Small intestine (tissue), 7 donors: Measurements from ENCODE around the gene SUGP2. TPM values are rescaled to one million over a fixed set of nuclear protein-coding genes. Genes with fewer than 3 reads are reported as not detected.
"Not testable (repeated sequence)": the region's sequence is repeated elsewhere in the genome, so short reads cannot be mapped to it uniquely, and the experiment has no call there.

Source experiments
- DNase-seq, 2 donors: peaks; one replicate each; pipeline versions ENCODE4 v3.0.0 to v3.0.0-alpha.2; 2013
- FAIRE-seq: peaks from 2 replicates; lab custom pipeline; 2012; peaks lifted over from hg19 to GRCh38; lab: Jason Lieb, UNC
- H3K27ac ChIP-seq, 3 donors: one replicate each; pipeline ENCODE4 v1.5.1; 2013; ENCODE audit warnings: low read length in 2 of 3, mild to moderate bottlenecking in 2 of 3, control low read depth in 1 of 3, inconsistent platforms in 1 of 3, low read depth in 1 of 3, moderate library complexity in 1 of 3
- H3K27me3 ChIP-seq, 3 donors: one replicate each; pipeline ENCODE4 v1.6.1; 2013; ENCODE audit warnings: low read length in 3 of 3, inconsistent platforms in 1 of 3; ENCODE audit not compliant: control insufficient read depth in 3 of 3, insufficient read depth in 3 of 3
- H3K36me3 ChIP-seq, 3 donors: one replicate each; pipeline ENCODE4 v1.6.1; 2013; ENCODE audit warnings: low read length in 3 of 3, inconsistent platforms in 1 of 3, low read depth in 1 of 3, mild to moderate bottlenecking in 1 of 3, moderate library complexity in 1 of 3; ENCODE audit not compliant: control insufficient read depth in 3 of 3, insufficient read depth in 2 of 3
- H3K4me1 ChIP-seq, 3 donors: one replicate each; pipeline ENCODE4 v1.6.1; 2013; ENCODE audit warnings: low read length in 2 of 3, inconsistent platforms in 1 of 3, low read depth in 1 of 3, mild to moderate bottlenecking in 1 of 3, moderate library complexity in 1 of 3; ENCODE audit not compliant: control insufficient read depth in 3 of 3, insufficient read depth in 2 of 3
- H3K4me3 ChIP-seq, 3 donors: one replicate each; pipeline ENCODE4 v1.5.1; 2013; ENCODE audit warnings: low read length in 3 of 3, control low read depth in 1 of 3, inconsistent platforms in 1 of 3, low read depth in 1 of 3, mild to moderate bottlenecking in 1 of 3, moderate library complexity in 1 of 3
- H3K9me3 ChIP-seq, 2 donors: one replicate each; pipeline ENCODE4 v1.6.1; 2013; ENCODE audit warnings: low read depth in 1 of 2, low read length in 1 of 2; ENCODE audit not compliant: control insufficient read depth in 2 of 2, insufficient read depth in 1 of 2
- WGBS, 3 donors: extraction: QIAGEN DNeasy Blood & Tissue Kit; methylation state at CpG; one replicate each; pipeline ENCODE4 v1.1.7; 2013; 5-methylcytosine and 5-hydroxymethylcytosine counted together
- polyA plus RNA-seq, 4 donors: library from polyadenylated mRNA; stranded (reverse) in 3 of 4; unstranded in 1 of 4; fragments of 200-250 nt in 3 of 4; fragments of 120-200 nt in 1 of 4; gene quantifications; one replicate each; pipeline versions ENCODE4 v1.2.1 to v1.2.3, GENCODE V29; 2013
- donor health status: healthy with polysubstance abuse.
- donor health status: control.
- donor health status: control.
- donor health status: Bipolar disorder and iron deficiency.
- donor health status: healthy.

SUGP2 gene
- polyA plus RNA-seq, 4 donors = 23.0 to 63.5 (median 33.4) TPM

- 25 to 32% (median 29%) methylated on average over 23 to 26 of the region's 26 CpGs for WGBS, 3 donors
- H3K9me3 ChIP-seq = no peaks in the 10 kb centered on the region
- no peaks in the 10 kb centered on the region for H3K4me1 ChIP-seq
- no peak overlapping the region for H3K27ac ChIP-seq
- FAIRE-seq (no peak), DNase-seq (no peak)
- no peaks in the 10 kb centered on the region for H3K36me3 ChIP-seq
- no peak overlapping the region for H3K4me3 ChIP-seq
- peaks cover 0 to 10% (median 4%) of the 10 kb centered on the region in 3 donors for H3K27me3 ChIP-seq
Observed at GRCh38 chr19:18961767-18962620, 71.3 kb downstream of the SUGP2 start.

- Histone ChIP-seq H3K4me3 (no peak overlapping the region), H3K9me3 (no peaks in the 10 kb centered on the region), H3K27ac (no peak overlapping the region), H3K27me3 (peaks cover 0 to 10% (median 4%) of the 10 kb centered on the region in 3 donors), H3K36me3 (no peaks in the 10 kb centered on the region), H3K4me1 (no peaks in the 10 kb centered on the region)
- 71 to 85% (median 74%) methylated on average over 4 of the region's 4 CpGs for WGBS, 3 donors
- no peak for FAIRE-seq
- DNase-seq = no peak
Observed at GRCh38 chr19:18960370-18960769, 72.9 kb downstream of the SUGP2 start.

GRCh38 chr19:18955042-18955441 is 78.3 kb downstream of the SUGP2 start:
- Histone ChIP-seq H3K27ac (no peak overlapping the region), H3K4me3 (no peak overlapping the region), H3K36me3 (no peaks in the 10 kb centered on the region), H3K9me3 (no peaks in the 10 kb centered on the region), H3K27me3 (no peaks in the 10 kb centered on the region), H3K4me1 (no peaks in the 10 kb centered on the region)
- no peak for FAIRE-seq
- WGBS, 3 donors = 94 to 98% (median 97%) methylated on average over 2 of the region's 2 CpGs
- DNase-seq = no peak

DNA sequence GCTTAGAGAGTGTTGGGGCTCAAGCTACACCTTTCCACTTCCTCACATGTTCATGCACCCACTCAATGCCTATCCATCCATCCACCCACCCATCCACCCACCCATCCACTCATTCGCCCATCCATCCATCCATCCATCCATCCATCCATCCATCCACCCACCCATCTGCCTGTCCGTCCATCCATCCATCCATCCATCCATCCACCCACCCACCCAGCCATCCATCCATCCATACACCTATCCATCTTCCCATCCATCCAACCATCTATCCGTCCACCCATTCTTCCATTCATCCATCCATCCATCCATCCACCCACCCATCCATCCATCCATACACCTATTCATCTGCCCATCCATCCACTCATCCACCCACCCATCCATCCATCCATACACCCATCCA is 79.2 kb downstream of the SUGP2 start:
- Histone ChIP-seq H3K9me3 (no peaks in the 10 kb centered on the region), H3K4me1 (no peaks in the 10 kb centered on the region), H3K4me3 (no peak overlapping the region), H3K36me3 (no peaks in the 10 kb centered on the region), H3K27me3 (no peaks in the 10 kb centered on the region), H3K27ac (no peak overlapping the region)
- DNase-seq (no peak), FAIRE-seq (no peak)
- 79 to 100% (median 89%) methylated on average over 2 to 3 of the region's 3 CpGs for WGBS, 3 donors

DNA sequence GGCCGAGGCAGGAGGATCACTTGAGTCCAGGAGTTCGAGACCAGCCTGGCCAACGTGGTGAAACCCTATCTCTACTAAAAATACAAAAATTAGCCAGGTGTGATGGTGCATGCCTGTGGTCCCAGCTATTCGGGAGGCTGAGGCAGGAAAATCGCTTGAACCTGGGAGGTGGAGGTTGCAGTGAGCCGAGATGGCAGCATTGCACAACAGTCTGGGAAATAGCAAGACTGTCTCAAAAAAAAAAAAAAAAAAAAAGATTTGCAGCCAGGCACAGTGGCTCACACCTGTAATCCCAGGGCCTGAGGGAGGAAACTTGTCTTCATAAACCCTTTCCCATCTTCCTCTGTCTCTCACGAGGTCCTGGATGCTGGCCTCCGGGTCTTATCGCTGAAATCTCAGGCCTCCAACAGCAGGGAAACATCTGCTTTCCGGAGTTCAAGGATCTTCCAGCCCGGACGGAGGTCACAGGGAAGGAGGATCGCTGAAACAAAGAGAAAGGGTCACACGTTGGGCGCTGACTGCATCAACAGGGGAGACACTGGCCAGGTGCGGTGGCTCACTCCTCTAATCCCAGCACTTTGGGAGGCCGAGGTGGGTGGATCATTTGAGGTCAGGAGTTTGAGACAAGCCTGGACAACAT is 80.8 kb downstream of the SUGP2 start:
- not testable (repeated sequence) for DNase-seq, H3K4me3 ChIP-seq, H3K9me3 ChIP-seq, H3K36me3 ChIP-seq, H3K4me1 ChIP-seq, H3K27me3 ChIP-seq, FAIRE-seq, H3K27ac ChIP-seq
- WGBS, 3 donors = 42 to 55% (median 51%) methylated on average over 17 of the region's 17 CpGs

DNA sequence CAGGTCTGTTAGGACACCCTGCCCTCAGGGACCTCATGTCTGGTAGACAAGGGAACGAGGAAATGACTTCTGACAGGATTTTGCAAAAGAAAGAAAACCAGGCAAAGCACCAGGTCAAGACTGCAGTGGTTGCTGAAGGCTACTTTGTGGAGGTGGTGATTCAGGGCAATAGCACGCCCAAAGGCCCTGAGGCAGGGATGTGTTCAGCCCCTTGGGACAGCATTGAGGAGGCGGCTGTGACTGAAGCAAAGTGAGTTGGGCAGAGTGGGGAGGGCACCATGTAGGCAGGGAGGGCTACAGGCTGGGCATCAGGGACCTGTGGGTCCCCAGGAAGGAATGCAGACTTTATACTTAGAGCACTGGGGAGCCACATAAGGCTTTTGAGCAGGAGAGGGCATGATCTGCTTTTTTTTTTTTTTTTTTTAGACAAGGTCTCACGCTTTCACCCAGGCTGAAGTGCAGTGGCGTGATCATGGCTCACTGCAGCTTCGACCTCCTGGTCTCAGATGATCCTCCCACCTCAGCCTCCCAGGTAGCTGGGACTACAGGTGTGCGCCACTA is 81.5 kb downstream of the SUGP2 start:
- no peak for DNase-seq
- Histone ChIP-seq H3K27ac (no peak overlapping the region), H3K27me3 (no peaks in the 10 kb centered on the region), H3K9me3 (no peaks in the 10 kb centered on the region), H3K4me3 (no peak overlapping the region), H3K4me1 (no peaks in the 10 kb centered on the region), H3K36me3 (no peaks in the 10 kb centered on the region)
- WGBS, 3 donors = 80 to 88% (median 82%) methylated on average over 7 of the region's 7 CpGs
- no peak for FAIRE-seq

DNA sequence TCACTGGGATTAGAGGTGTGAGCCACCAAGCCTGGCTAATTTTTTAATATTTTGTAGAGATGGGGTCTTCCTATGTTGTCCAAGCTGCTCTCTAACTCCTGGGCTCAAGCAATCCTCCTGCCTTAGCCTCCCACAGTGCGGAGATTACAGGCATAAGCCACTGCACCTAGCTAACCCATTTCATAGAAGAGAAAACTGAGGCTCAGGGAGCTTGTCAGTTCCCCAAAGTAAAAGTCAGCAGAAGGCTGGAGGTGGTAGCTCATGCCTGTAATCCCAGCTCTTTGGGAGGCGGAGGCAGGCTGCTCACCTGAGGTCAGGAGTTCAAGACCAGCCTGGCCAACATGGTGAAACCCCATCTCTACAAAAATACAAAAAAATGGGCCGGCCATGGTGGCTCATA is 83.5 kb downstream of the SUGP2 start:
- FAIRE-seq (no peak), DNase-seq (no peak)
- Histone ChIP-seq H3K27ac (no peak overlapping the region), H3K9me3 (no peaks in the 10 kb centered on the region), H3K27me3 (no peaks in the 10 kb centered on the region), H3K4me1 (no peaks in the 10 kb centered on the region), H3K36me3 (no peaks in the 10 kb centered on the region), H3K4me3 (no peak overlapping the region)
- 88 to 98% (median 89%) methylated on average over 3 of the region's 3 CpGs for WGBS, 3 donors

GRCh38 chr19:18948976-18949356 is 84.4 kb downstream of the SUGP2 start:
- Histone ChIP-seq H3K27ac (no peak overlapping the region), H3K27me3 (no peaks in the 10 kb centered on the region), H3K4me3 (no peak overlapping the region), H3K9me3 (no peaks in the 10 kb centered on the region), H3K36me3 (no peaks in the 10 kb centered on the region), H3K4me1 (no peaks in the 10 kb centered on the region)
- 75 to 83% (median 77%) methylated on average over 5 of the region's 5 CpGs for WGBS, 3 donors
- DNase-seq = no peak
- no peak for FAIRE-seq
